Inferior parietal cortex (tissue), 1 donor: ENCODE measurements around the gene ADGRA1.
"Not testable (repeated sequence)": the region's sequence is repeated elsewhere in the genome, so short reads cannot be mapped to it uniquely, and the experiment has no call there.

Source experiments
- DNase-seq: peaks from one replicate; pipeline ENCODE4 v3.0.0-alpha.2; 2016; ENCODE audit errors: extremely low spot score

ADGRA1 gene

DNA sequence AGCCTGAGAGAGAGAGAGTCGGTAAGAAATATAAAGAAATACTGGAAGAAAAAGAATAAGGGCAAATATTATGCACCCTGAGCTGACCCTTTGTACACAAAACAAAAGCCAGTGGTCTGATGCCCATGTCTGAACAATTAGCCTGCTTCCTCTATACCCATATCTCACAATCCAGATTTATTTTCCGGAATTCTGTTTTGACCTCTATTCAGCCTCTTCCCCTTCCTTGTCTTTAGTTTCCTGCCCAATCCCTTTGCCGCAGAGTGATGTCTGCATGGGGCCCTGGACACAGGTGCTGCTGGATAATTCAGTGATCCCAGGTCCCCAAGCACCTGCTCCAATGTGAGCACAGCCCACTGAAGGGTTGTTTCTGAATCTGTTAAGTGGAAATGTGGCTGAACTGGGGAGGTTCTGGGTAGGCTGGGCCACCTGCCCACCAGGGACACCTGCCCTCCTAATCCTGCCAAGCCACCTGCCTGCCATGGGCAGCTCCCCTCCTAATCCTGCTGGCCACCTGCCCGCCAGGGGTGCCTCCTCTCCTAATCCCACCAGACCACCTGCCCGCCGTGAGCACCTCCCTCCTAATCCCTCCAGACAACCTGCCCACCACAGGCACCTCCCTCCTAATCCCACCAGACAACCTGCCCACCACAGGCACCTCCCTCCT, 23.0 kb downstream of the ADGRA1 start:
- no peak for DNase-seq

DNA sequence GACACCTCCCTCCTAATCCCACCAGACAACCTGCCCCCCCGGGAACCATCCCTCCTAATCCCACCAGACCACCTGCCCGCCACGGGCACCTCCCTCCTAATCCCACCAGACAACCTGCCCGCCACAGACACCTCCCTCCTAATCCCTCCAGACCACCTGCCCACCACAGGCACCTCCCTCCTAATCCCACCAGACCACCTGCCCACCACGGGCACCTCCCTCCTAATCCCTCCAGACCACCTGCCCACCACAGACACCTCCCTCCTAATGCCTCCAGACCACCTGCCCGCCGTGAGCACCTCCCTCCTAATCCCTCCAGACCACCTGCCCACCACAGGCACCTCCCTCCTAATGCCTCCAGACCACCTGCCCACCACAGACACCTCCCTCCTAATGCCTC, 23.9 kb downstream of the ADGRA1 start:
- not testable (repeated sequence) for DNase-seq

DNA sequence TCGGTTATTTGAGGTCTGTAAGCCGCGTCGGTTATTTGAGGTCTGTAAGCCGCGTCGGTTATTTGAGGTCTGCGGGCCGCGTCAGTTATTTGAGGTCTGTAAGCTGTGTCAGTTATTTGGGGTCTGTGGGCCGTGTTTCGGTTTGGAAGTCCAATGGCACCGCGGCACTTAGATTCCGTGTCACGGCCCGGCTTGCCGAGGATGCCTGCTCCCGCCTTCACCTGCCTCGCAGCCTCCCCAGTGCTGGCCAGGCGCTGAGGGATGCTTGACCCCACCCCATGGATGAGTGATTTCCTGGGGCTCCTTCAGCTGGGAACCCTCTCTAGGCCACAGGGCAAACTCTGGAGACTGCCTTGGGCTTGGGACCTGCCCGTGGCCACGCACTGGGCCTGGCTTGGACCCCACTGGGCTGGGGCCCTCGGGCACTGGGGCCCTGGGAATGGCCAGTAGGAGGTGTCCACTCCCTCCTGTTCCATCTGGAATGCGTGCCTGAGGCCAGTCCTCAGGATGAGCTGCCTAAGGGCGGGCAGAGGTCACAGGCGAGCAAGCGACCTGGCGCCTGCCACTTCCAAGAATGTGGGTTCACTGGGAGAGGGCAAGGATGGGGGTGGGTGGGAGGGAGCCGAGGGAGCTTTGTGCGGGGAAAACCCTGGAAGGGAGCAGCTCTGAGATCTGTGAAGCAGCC, 25.6 kb downstream of the ADGRA1 start:
- no peak for DNase-seq

DNA sequence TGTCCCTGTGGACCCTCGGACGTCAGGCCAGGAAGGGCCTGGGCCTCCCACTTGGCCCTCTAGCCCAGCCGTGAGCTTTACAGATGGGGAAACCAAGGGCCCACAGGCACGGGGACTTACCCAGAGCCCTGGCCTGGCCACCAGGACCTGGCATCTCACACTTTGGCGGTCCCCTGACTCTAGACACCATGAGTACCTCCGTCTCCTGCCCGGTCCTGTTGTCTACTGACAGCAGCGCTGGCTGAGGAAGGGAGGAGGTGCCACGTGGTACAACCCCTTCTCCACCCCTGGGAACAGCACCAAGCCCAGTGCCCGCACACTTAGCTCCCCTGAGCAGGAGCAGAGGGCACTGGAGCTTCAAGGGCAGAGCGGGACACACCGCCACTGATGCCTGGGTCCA, 26.1 kb downstream of the ADGRA1 start:
- DNase-seq = no peak

DNA sequence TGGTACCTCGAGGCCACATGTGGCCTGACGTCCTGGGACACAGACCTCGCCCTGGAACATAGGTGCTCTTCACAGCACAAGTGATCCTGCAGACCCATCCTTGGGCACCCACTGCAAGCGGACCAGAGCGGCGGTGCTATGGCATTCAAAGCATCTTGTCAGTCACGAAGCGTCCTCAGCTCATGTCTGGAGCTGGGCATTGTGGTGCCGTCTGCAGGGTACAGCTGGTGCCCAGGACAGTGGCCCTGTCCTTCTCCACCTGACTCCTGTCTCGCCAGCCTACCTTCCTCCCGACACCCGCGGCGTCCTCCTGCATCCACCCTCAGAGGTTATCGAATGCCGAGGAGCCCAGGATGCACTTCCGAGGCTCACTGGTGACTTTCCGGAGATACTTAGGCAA, 26.5 kb downstream of the ADGRA1 start:
- no peak for DNase-seq

DNA sequence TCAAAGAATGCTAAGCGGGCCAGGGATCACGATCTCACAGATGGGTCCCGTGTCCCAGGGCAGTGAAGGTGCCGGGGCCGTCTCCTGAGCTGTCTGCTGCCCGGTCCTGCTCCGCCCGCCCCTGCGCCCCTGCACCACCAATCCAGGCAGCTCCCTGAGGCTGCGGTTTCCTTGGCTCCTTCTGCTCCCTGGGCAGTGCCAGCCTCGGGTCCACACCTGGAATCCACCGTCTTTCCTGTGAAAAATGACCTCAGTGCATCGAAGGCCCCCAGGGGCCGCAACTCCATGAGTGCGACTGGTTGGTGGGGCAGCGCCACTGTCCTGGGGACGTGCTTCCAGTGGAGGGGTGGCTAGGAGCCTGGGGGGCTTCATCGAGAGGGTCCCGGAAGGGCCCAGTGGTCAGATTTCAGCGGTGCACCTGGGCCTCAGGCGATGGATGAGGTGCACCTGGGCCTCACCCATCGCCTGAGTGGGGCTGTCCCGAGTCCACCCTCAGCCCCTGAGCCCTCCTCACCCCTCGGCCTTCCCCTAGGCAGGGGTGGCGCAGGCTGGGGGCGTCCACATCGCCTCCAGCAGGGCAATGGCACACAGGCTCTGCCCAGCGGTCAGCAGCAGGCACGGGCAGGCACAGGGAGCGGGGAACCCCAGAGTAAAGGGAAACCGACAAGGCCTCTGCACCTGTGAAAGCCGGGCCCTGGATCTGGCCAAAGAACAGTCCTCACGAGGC, 27.2 kb downstream of the ADGRA1 start:
- no peak for DNase-seq

DNA sequence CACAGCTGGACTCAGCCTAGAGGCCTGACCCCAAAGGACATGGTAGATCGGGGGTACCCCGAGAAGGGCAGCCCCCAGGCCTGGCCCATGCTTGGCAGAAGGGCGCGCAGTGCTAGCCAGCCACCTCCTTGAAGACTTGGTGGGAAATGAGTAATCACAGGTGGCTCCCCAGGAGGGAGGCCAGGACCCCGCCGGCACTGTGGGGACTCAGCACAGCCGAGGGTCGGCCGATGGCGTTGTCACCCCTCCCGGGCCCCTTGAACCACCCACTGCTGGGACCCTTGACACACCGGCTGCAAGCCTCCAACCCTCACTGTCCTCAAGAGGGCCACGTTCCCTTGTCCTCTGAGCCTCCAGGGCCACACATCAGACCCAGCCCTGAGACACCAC, 27.7 kb downstream of the ADGRA1 start:
- no peak for DNase-seq

DNA sequence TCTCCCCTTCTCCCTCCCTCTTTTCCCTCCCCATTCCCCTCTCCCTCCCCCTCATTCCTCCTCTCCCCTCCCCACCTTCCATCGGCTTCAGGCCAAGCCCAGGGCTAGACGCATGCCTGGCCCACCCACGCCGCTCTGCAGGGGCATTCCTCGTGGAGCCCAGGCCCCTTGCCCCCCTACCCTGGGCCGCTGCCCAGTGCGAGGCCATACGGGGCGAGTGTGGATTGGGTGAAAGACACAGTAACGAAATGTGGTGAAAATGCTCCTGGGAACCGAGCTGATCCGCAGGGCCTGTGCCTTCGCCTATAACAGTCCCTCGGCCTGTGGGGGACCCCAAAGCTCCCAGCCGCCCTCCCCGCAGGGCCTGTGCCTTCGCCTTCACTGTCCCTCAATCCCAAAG, 28.3 kb downstream of the ADGRA1 start:
- no peak for DNase-seq

DNA sequence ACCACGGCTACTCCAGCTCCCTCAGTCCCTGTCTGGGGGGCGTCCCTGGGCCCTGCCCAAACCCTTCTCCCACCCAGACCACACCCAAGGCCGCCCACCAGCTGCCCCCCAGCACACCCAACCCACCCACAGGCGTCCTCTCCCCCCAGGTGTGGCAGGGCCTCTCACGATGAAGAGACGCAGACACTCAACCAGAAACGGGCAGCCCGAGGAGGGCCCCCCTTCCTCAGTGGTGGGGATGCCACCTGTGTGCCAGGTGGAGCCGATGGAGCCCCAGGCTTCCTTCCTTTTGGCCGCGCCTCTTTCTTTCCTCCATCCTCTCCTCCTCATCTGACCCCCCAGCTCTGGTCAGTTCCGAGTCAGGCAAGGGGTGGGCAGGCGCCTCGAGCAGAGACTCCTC, 28.7 kb downstream of the ADGRA1 start:
- no peak for DNase-seq

DNA sequence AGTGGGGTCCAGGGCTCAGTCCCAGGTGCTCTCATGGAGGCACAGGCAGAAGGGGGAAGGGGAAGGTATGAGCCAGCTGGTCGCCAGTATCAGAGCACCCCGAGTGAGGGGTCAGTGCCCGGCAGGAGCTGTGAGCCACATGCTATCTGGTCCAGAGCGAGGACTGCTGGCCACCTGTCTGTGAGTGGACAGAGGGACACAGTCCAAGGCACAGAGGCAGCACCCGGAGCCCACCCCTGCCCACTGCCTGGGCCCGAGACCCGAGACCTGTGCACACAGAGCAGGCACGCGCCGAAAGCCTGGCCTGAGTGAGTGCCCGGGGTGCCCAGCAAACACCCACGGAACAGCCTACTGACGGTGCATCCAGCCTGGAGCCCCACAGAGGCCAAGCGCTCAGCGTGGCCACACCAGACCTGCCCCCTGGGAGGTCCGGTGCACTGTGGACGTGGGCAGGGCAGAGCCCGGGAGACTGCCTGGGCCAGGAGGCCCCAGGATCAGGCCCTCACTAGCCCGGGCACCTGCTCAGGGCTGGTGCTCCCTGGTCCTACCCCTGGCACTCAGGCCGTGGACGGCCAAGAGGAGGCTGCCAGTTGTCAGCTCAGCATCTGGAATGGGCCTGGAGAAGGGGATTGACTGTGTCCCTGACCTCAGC, 29.4 kb downstream of the ADGRA1 start:
- no peak for DNase-seq

DNA sequence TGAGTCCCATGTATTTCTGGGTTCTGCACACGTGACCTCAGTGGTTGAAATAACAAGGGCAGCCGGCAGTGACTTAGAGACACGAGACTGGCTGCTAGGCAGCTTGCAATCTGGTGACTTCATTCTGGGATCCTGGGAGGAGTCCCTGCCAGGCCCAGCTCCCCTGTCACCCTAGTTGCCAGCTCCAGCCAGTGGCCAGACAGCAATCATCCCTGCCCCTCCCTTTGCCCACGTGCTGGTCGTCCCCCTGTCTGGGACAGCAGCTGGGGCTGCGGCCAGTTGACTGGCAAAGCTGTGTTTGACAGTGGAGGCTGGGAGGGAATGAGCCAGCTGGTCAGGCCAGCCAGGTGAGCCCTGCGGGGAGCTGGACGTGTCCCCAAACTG, 30.0 kb downstream of the ADGRA1 start:
- DNase-seq = no peak

DNA sequence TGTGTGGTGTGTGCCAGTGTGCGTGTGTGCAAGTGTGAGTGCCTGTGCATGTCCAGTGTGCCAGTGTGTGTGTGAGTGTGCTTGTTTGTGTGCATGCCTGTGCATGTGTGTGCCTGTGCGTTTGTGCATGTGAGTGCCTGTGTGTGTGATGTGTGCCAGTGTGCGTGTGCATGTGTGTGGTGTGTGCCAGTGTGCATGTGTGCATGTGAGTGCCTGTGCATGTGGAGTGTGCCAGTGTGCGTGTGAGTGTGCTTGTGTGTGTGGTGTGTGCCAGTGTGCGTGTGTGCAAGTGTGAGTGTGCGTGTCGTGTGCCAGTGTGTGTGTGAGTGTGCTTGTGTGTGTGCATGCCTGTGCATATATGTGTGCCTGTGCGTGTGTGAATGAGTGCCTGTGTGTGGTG, 33.8 kb downstream of the ADGRA1 start:
- no peak for DNase-seq

DNA sequence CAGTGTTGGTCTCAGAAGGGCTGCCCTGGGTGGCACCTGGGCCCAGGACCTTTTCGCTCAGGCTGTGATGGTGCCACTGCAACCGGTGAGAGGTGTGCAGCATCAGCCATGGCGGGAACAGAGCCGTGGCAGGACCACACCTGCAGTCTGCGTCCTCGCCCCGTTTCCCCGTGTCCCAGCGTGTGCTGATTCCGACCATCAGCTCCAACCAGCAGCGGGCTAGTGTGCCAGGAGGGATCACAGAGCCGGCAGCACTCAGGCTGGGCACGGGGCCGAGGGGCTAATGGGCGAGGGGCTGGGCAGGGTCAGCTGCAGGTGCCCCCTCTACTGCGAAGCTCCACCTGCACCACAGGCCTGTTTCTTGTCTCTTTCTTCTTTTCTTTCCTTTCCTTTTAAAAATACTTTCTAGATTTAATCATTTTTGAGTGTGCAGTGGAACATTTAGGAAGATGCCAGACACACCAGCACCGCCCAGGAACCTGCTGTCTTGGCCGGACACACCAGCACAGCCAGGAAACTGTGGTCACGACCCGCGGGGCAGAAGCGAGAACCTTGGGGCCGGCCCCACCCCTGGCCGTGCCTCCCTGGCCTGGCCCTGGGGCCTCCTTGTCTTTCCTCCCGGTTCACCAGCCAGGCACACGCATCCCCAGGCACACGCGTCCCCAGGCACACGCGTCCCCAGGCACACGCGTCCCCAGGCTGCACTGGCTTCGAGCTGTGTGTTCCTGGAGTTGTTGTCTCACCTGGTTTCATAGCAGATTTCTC, 34.6 kb downstream of the ADGRA1 start:
- no peak for DNase-seq

DNA sequence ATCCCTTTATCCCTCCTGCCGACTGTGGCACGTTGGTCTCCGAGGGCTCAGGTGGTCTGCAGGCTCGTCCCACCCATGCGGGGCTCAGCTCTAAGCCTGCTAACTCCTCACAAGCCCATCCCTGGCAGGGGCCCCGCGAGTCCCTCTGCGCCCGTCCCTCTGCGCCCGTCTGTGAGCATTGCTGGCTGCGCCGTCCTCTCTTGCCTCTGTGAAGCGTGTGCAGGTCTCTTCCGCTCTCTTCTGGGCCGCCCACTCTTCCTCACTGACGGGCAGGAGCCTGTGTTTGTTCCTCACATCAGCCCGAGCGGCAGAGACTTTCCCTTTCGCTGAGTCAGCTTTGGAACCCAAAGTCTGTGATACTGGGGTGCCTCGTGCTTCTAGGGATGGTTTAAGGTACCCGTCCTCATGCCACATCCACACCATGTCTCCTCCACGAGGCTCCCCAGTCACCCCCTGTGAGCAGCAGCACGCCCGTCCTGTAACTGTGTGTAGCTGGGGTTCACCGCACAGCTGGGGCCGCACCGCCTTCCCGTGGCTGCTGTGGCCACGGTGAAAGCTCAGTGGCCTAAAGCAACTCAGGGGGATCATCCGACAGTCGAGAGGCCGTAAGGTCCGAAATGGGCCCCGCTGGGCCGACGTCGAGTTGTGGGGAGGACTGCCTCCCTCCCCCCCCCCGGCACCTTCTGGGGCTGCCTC, 35.5 kb downstream of the ADGRA1 start:
- DNase-seq = peak; percentile 7

DNA sequence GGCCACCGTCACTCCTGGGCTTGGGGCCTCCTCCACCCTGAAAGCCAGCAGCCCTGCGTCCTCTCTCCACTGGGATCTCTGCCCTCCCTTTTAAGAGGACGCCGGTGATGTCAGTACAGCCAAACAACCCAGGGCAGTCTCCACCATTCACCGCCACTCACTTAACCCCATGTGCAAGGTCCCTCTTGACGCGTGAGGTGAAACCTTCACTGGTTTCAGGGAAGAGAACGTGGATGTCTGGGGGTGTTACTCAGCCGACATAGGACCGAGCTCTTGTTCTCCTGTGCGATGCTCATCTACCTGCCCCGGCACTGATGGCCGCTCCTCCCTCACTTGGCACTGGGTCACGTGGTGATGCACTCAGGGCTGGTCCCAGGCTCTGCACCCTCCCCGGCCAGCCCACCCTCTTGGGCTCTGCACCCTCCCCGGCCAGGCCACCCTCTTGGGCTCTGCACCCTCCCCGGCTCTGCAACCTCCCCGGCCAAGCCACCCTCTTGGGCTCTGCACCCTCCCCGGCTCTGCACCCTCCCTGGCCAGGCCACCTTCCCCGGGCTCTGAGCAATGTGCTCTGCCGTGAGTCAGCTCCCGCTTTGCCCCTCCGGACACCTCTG, 36.1 kb downstream of the ADGRA1 start:
- no peak for DNase-seq

DNA sequence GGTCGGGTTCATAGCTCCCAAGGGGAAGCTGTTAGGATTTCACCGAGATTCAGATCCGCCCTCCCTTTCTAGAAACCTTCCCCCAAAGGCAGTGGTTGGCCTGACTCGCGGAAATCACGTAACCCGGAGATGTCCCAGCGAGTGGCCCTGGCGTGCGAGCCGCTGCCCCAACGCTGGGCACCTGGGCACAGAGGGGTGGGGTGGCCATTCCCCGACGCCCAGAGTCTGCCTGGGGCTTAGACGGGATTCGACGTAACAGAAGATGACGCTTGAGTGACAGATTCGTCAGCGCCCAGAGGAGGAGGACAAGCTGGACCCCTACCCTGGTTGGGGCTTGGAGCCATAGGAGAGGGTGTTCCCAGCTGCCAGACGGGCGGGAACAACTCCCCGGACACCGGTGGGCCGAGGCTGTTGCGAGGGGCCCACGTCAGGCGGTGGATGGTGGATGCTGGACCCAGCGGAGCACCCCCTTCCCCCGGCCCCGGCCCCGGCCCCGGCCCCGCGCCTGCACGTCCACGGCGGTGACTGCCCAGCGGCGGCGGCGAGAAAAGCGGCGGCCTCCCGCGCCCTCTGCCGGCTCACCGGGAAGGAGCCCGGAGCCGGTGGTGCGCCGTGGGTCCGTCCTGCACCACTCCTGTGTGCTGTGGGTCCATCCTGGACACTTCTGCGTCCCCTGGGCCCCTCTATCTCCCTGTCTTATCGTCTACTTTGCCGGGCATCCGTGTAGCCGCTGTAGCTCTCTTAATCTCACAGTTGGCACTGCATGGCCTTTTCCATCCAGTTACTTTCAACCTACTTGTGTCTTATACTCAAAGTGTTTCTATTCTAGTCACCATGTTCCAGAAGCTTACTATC, 36.9 kb downstream of the ADGRA1 start:
- DNase-seq = no peak

DNA sequence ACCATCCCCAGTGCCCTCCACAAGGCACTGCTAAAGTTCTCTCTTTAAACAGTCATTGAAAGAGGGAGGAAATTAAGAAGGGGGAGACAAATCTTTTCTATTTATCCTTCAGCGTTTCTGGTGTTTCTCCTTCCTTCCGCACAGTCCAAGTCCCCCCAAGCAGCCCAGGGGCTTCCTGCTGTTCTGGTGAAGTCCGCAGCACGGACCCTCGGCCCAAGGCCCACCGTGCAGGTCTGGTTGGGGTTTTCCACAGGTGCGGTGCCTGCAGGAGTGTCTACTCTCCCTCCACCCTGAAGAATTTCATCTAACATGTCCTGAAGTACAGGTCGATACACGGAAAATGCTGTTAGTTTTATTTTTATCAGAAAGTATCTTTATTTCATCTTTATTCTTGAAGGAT, 38.2 kb downstream of the ADGRA1 start:
- DNase-seq = no peak

DNA sequence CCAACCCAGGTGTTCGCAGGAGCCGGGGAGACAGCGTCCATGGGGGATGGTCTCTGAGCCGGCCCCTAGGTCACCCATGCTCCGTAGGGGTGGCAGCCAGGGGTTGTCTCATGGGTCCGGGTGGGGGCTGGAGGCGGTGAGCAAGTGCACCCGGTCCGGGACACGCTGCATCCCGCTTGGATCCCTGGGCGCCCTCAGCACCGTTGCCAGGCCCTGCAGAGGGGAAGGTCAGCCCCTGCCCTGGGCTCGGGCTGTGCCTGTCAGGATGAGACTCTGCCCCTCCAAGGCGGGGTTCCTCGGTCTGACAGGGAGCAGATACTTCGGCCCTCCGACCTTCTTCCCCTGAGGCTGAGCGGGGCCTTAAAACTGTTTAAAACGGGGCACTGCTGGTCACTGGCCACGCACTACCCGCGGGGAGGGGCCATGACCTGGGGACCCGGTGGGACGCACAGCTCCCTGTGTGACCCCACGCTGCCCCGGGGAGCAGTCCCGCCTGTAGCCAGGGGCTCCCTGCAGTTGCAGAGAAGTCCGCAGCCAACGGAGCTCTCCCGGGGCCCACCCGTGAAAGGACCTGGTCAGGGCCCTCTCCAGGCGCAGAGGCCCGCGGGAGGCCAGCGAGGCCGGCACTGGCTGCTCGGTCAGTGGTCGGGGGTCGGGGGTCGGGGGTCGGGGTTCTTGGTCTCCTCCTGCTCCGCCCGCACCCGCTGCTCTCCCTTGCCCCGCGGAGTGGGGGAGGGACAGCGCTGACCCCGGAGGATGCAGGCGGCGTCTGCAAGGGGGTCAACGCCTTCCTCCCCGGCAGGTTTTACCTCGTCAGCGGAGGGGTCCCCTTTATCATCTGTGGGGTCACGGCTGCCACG, 38.9 kb downstream of the ADGRA1 start:
- DNase-seq = no peak
